ENCODE measurements around the gene CCDC92B. TPM values are rescaled to one million over a fixed set of nuclear protein-coding genes. Genes with fewer than 3 reads are reported as not detected.
A peak's percentile ranks its signal among the peaks of the same experiment; 100 is the strongest.

Gene CCDC92B
- total and polyA plus RNA-seq, 10 of the 15 experiments (the other 5 are each of a cell fraction or from before 2014, with no cell fraction given), result not detected

GRCh38 chr17:2689411-2690164 is 59.9 kb downstream of the CCDC92B start:
- RAD21 ChIA-PET (ENCODE audit: unreplicated experiment), result no interaction called here
- CTCF ChIA-PET, result no interaction called here
- peak; percentile 13; the same call in 2 of the 3 replicates for ATAC-seq

GRCh38 chr17:2688351-2689342 is 60.8 kb downstream of the CCDC92B start:
- DNase-seq (ENCODE audit: low read depth, low spot score), result no peak
- H3K79me2 ChIP-seq (ENCODE audit: control insufficient read depth, insufficient read depth, low read length), result no peaks in the 10 kb centered on the region
- WGBS (ENCODE audit: insufficient coverage, insufficient replicate concordance, low lambda C conversion rate, missing lambda C conversion rate), result 60% methylated on average over 26 of the region's 27 CpGs
- H3K27me3 ChIP-seq (replicated peaks in 1 of 2; ENCODE audit: control insufficient read depth in 2 of 2, insufficient read depth in 2 of 2, low read length in 1 of 2), result no peaks in the 10 kb centered on the region
- POLR2A ChIA-PET, result no interaction called here
- no peak overlapping the region for H3K4me2 ChIP-seq (ENCODE audit: control insufficient read depth, insufficient read depth)
- intact Hi-C loops (cut with micrococcal nuclease; ENCODE audit: unreplicated experiment), result no loop called here
- H3K4me1 ChIP-seq (ENCODE audit: control insufficient read depth, insufficient read depth, low read length), result no peaks in the 10 kb centered on the region
- no peak overlapping the region for H3K9ac ChIP-seq (ENCODE audit: control insufficient read depth, insufficient read depth, low read length)
- no peak overlapping the region for H3K4me3 ChIP-seq
- no peak for FAIRE-seq
- SMC1A ChIA-PET (ENCODE audit: uncharacterized antibody, unreplicated experiment), result no interaction called here
- H2AFZ ChIP-seq (ENCODE audit: control insufficient read depth, low read depth, low read length), result no peak overlapping the region
- ATAC-seq, result no peak; the same call in 1 of the 3 replicates
- RAD21 ChIA-PET (ENCODE audit: unreplicated experiment), result no interaction called here
- no peaks in the 10 kb centered on the region for H4K20me1 ChIP-seq (ENCODE audit: control insufficient read depth, insufficient read depth)
- CTCF ChIA-PET, result no interaction called here
- no TSS peak for BruUV-seq (replicated peaks)
- H3K27ac ChIP-seq (ENCODE audit: control insufficient read depth, insufficient read depth), result no peak overlapping the region
- peaks cover 8 to 23% of the 10 kb centered on the region in 2 experiments; a peak in 3 of 4 replicates for H3K36me3 ChIP-seq (ENCODE audit: control insufficient read depth in 2 of 2, insufficient read depth in 2 of 2, low read length in 1 of 2)
- no peaks in the 10 kb centered on the region for H3K9me3 ChIP-seq (replicated peaks; ENCODE audit: control insufficient read depth, insufficient read depth, low read length)
- in situ Hi-C loops (cut with MboI), result no loop called here
- TF ChIP-seq POLR2AphosphoS2 (IDR thresholded peaks at IDR 0.05; ENCODE audit: low read depth, low read length) (peak; percentile 25; the same call in 1 of the 2 replicates), PML (IDR thresholded peaks at IDR 0.05; ENCODE audit: low read length) (peak; percentile 13; the same call in 1 of the 2 replicates), POLR2AphosphoS5 (IDR thresholded peaks at IDR 0.05; ENCODE audit: low read length) (0 out of 2 replicates have a peak, but pooled peaks have one; percentile 31), POU2F2 (IDR thresholded peaks at IDR 0.05; ENCODE audit: borderline replicate concordance, low read depth, low read length) (0 out of 3 replicates have a peak, but pooled peaks have one; percentile 2), BCL3 (IDR thresholded peaks at IDR 0.05; ENCODE audit: borderline replicate concordance, insufficient read depth, low read depth, low read length, poor library complexity, severe bottlenecking) (peak; percentile 28), POLR2A (IDR thresholded peaks at IDR 0.05; ENCODE audit: low read depth, low read length) (peak; percentile 53), FOXM1 (IDR thresholded peaks at IDR 0.05; ENCODE audit: low read depth, low read length) (0 out of 2 replicates have a peak, but pooled peaks have one; percentile 18), ZNF217 (IDR thresholded peaks at IDR 0.05) (no peak), GABPA (IDR thresholded peaks at IDR 0.05; ENCODE audit: low read depth) (no peak)

More at GRCh38 chr17:2689411-2690164, 59.9 kb downstream of the CCDC92B start:
- no peak for FAIRE-seq
- H3K27me3 ChIP-seq (replicated peaks in 1 of 2; ENCODE audit: control insufficient read depth in 2 of 2, insufficient read depth in 2 of 2, low read length in 1 of 2), result no peaks in the 10 kb centered on the region
- POLR2A ChIA-PET, result no interaction called here
- no peak overlapping the region for H2AFZ ChIP-seq (ENCODE audit: control insufficient read depth, low read depth, low read length)
- H3K36me3 ChIP-seq (ENCODE audit: control insufficient read depth in 2 of 2, insufficient read depth in 2 of 2, low read length in 1 of 2), result peaks cover 0 to 26% of the 10 kb centered on the region in 2 experiments; a peak in 2 of 4 replicates
- H3K9me3 ChIP-seq (replicated peaks; ENCODE audit: control insufficient read depth, insufficient read depth, low read length), result no peaks in the 10 kb centered on the region
- no peak for DNase-seq (ENCODE audit: low read depth, low spot score)
- H3K4me2 ChIP-seq (ENCODE audit: control insufficient read depth, insufficient read depth), result no peak overlapping the region
- H3K9ac ChIP-seq (ENCODE audit: control insufficient read depth, insufficient read depth, low read length), result no peak overlapping the region
- no peaks in the 10 kb centered on the region for H4K20me1 ChIP-seq (ENCODE audit: control insufficient read depth, insufficient read depth)
- in situ Hi-C loops (cut with MboI), result no loop called here
- intact Hi-C loops (cut with micrococcal nuclease; ENCODE audit: unreplicated experiment), result no loop called here
- H3K4me1 ChIP-seq (ENCODE audit: control insufficient read depth, insufficient read depth, low read length), result no peaks in the 10 kb centered on the region
- TF ChIP-seq TAF1 (IDR thresholded peaks at IDR 0.05; ENCODE audit: borderline replicate concordance, low read depth, low read length) (no peak), POU2F2 (IDR thresholded peaks at IDR 0.05; ENCODE audit: borderline replicate concordance, low read depth, low read length) (0 out of 3 replicates have a peak, but pooled peaks have one; percentile 4)
- no peak overlapping the region for H3K4me3 ChIP-seq
- SMC1A ChIA-PET (ENCODE audit: uncharacterized antibody, unreplicated experiment), result no interaction called here
- no peaks in the 10 kb centered on the region for H3K79me2 ChIP-seq (ENCODE audit: control insufficient read depth, insufficient read depth, low read length)
- WGBS (ENCODE audit: insufficient coverage, insufficient replicate concordance, low lambda C conversion rate, missing lambda C conversion rate), result 55% methylated on average over 37 of the region's 40 CpGs
- H3K27ac ChIP-seq (ENCODE audit: control insufficient read depth, insufficient read depth), result no peak overlapping the region
- BruUV-seq (replicated peaks), result TSS peak; percentile 58

Measured in GM12878 (cell line).